Panc1 (cell line): ENCODE measurements around the gene HSF5. TPM values are rescaled to one million over a fixed set of nuclear protein-coding genes. Genes with fewer than 3 reads are reported as not detected.

Source experiments
- ATAC-seq: fragments of 200-7000 bp; cut with Tn5 transposase; 2 replicates; pipeline ENCODE4 v1.9.1; 2020; ENCODE audit warnings: mild to moderate bottlenecking, moderate library complexity
- BruUV-seq: library from RNA; stranded (reverse); fragments of 400-500 nt; replicated peaks from 2 replicates; lab custom pipeline; 2021; lab: Mats Ljungman, UMichigan
- CTCF ChIA-PET: fragments of 300-600 bp; sonication (Branson Sonifier 250); formaldehyde crosslinking; loops from one replicate; lab custom pipeline; 2022; ENCODE audit warnings: antibody characterized with exemption; lab: Charles Lee
- POLR2A ChIA-PET: fragments of 300-600 bp; sonication (Branson Sonifier 250); formaldehyde crosslinking; loops from one replicate; lab custom pipeline; 2022; ENCODE audit warnings: antibody characterized with exemption; lab: Charles Lee
- DNase-seq: peaks from one replicate; pipeline ENCODE4 v3.0.0-alpha.2; 2010; ENCODE audit warnings: low read depth, low spot score
- H3K27ac ChIP-seq: 2 replicates; pipeline ENCODE4 v1.5.1; 2011; ENCODE audit warnings: mild to moderate bottlenecking, low read length, inconsistent platforms
- H3K27me3 ChIP-seq: fragments of 200-500 bp; sonication (Bioruptor generic); 2 replicates; pipeline ENCODE4 v1.6.0; 2014; ENCODE audit warnings: low read length, inconsistent platforms; ENCODE audit not compliant: control insufficient read depth, insufficient read depth
- H3K36me3 ChIP-seq: fragments of 200-500 bp; sonication (Bioruptor generic); 2 replicates; pipeline ENCODE4 v1.5.1; 2014; ENCODE audit warnings: inconsistent platforms, mild to moderate bottlenecking, low read length, moderate library complexity; ENCODE audit not compliant: control insufficient read depth, insufficient read depth
- H3K4me1 ChIP-seq: 2 replicates; pipeline ENCODE4 v1.5.1; 2011; ENCODE audit warnings: inconsistent platforms, mild to moderate bottlenecking, low read length, moderate library complexity; ENCODE audit not compliant: control insufficient read depth, insufficient read depth
- H3K4me3 ChIP-seq, 2 experiments: 2 replicates each; pipeline ENCODE4 v1.5.1; 2011 to 2012; ENCODE audit warnings: low read depth in 2 of 2, low read length in 2 of 2, mild to moderate bottlenecking in 2 of 2, inconsistent platforms in 1 of 2, moderate library complexity in 1 of 2
- H3K9me3 ChIP-seq: fragments of 200-500 bp; sonication (Bioruptor generic); 2 replicates; pipeline ENCODE4 v1.5.1; 2014; ENCODE audit warnings: low read depth, mild to moderate bottlenecking, inconsistent platforms, low read length, moderate library complexity; ENCODE audit not compliant: control insufficient read depth, insufficient read depth
- POLR2AphosphoS5 ChIP-seq: IDR thresholded peaks from 2 replicates; pipeline ENCODE4 v1.6.1; 2012; ENCODE audit warnings: mild to moderate bottlenecking, low read depth, low read length, moderate library complexity
- SIN3A ChIP-seq: IDR thresholded peaks from 2 replicates; pipeline ENCODE4 v1.6.1; 2012; ENCODE audit warnings: low read depth, mild to moderate bottlenecking, low read length, moderate library complexity, borderline replicate concordance; ENCODE audit not compliant: insufficient read depth
- TCF7L2 ChIP-seq: IDR thresholded peaks from 2 replicates; pipeline ENCODE4 v1.6.1; 2011; ENCODE audit warnings: mild to moderate bottlenecking, low read depth, low read length, inconsistent platforms
- in situ Hi-C: cut with HindIII; loops from 2 replicates; pipeline ENCODE4 v1.10.0; 2016; ENCODE audit warnings: low sequenced_read_pairs, low pct_unique_long_range_greater_than_20kb
- intact Hi-C: fragments of 100-400 bp; cut with micrococcal nuclease; formaldehyde crosslinking; loops from one replicate; pipeline ENCODE4 v1.10.0; 2022; ENCODE audit not compliant: unreplicated experiment
- total RNA-seq: library from RNA; stranded (reverse); gene quantifications from one replicate; pipeline ENCODE4 v1.2.1, GENCODE V29; 2021; ENCODE audit not compliant: unreplicated experiment
- TF ChIP-seq, protein P1 (sequence below), 2 experiments: IDR thresholded peaks; 2 replicates each; pipeline ENCODE4 v1.6.1; 2011 to 2012; ENCODE audit warnings: low read depth in 2 of 2, control low read depth in 1 of 2, low read length in 1 of 2, mild to moderate bottlenecking in 1 of 2, moderate library complexity in 1 of 2; ENCODE audit not compliant: insufficient read depth in 1 of 2
- TF ChIP-seq, protein P2 (sequence below): fragments of 450-650 bp; IDR thresholded peaks from 2 replicates; pipeline ENCODE4 v1.5.1; 2017; ENCODE audit warnings: mild to moderate bottlenecking

HSF5 gene
- total RNA-seq, 1 experiment from 2014 or later, result not detected

DNA sequence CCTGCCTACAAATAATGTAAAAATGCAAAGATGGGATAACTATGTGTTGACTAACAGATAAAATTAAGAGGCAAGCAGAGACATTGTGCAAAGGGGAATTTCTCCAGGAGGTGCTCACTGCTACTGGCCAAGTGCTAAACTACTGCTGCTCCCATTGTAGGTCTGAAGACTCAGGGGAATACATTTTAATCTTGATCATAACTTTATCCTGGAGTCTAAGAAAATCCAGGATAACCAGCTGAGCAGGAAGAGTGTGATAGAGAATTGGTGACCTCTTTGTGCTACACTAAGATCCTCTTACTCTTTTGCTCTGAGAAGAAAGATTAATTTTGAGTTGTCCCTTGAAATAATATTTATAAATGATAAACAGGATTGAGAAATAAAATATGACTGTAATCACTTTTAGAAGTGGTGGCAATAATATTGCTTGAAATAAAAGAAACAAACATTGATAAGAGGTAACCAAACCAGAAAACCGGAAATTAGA lies 76.8 kb downstream of the HSF5 start:
- Histone ChIP-seq H3K27ac (no peak overlapping the region), H3K4me1 (peaks cover 5% of the 10 kb centered on the region), H3K36me3 (peaks cover 2% of the 10 kb centered on the region; the same call in 1 of the 2 replicates), H3K9me3 (no peaks in the 10 kb centered on the region), H3K27me3 (no peaks in the 10 kb centered on the region; the same call in 1 of the 2 replicates), H3K4me3 (no peak overlapping the region)
- no peak for DNase-seq
- ATAC-seq, result no peak
- no TSS peak for BruUV-seq
- TF ChIP-seq TCF7L2 (no peak), POLR2AphosphoS5 (no peak), SIN3A (no peak)
- TF ChIP-seq, protein P1, sequence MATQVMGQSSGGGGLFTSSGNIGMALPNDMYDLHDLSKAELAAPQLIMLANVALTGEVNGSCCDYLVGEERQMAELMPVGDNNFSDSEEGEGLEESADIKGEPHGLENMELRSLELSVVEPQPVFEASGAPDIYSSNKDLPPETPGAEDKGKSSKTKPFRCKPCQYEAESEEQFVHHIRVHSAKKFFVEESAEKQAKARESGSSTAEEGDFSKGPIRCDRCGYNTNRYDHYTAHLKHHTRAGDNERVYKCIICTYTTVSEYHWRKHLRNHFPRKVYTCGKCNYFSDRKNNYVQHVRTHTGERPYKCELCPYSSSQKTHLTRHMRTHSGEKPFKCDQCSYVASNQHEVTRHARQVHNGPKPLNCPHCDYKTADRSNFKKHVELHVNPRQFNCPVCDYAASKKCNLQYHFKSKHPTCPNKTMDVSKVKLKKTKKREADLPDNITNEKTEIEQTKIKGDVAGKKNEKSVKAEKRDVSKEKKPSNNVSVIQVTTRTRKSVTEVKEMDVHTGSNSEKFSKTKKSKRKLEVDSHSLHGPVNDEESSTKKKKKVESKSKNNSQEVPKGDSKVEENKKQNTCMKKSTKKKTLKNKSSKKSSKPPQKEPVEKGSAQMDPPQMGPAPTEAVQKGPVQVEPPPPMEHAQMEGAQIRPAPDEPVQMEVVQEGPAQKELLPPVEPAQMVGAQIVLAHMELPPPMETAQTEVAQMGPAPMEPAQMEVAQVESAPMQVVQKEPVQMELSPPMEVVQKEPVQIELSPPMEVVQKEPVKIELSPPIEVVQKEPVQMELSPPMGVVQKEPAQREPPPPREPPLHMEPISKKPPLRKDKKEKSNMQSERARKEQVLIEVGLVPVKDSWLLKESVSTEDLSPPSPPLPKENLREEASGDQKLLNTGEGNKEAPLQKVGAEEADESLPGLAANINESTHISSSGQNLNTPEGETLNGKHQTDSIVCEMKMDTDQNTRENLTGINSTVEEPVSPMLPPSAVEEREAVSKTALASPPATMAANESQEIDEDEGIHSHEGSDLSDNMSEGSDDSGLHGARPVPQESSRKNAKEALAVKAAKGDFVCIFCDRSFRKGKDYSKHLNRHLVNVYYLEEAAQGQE (IDR thresholded peaks at IDR 0.05; ENCODE audit: insufficient read depth in 1 of 2, low read depth in 2 of 2, low read length in 1 of 2), result no peak
- TF ChIP-seq, protein P2, sequence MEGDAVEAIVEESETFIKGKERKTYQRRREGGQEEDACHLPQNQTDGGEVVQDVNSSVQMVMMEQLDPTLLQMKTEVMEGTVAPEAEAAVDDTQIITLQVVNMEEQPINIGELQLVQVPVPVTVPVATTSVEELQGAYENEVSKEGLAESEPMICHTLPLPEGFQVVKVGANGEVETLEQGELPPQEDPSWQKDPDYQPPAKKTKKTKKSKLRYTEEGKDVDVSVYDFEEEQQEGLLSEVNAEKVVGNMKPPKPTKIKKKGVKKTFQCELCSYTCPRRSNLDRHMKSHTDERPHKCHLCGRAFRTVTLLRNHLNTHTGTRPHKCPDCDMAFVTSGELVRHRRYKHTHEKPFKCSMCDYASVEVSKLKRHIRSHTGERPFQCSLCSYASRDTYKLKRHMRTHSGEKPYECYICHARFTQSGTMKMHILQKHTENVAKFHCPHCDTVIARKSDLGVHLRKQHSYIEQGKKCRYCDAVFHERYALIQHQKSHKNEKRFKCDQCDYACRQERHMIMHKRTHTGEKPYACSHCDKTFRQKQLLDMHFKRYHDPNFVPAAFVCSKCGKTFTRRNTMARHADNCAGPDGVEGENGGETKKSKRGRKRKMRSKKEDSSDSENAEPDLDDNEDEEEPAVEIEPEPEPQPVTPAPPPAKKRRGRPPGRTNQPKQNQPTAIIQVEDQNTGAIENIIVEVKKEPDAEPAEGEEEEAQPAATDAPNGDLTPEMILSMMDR, result no peak
- in situ Hi-C loops, result no loop called here
- ChIA-PET CTCF (interaction anchor here (0.6 kb wide), 1 partner anchor 94 kb away, joined by 3 read pairs; no protein-coding TSS in a partner anchor), POLR2A (no interaction called here)
- intact Hi-C loops, result no loop called here

DNA sequence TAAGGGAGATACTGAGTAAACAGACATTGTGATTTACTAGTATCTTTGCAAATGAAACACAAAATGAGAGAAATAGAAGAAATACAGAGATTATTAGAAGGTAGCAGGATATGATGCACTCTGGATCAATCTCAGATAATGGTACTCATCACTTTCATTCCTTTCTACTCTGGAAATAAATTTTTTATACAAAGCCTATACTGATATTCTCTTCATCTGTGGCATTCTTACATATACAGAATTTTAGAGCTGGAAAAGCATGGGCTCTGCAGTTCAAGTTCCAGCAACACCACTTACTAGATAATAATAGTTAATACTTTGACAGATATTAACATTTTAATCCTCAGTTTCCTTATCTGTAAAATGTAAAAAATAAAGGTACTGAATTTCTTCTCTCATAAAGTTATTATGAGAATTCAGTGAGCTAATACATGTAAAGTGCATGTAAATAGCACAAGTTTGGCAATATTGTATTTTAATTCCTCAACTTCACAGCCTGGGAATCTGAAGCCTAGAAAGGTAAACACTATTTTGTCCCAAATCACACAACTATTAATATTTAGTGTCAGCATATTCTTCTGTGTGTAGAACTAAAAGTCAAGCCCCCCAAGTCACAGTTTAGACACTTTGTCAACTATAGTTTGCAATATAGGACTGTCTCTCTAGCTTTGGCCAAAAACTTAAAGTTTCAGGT lies 77.3 kb downstream of the HSF5 start:
- H3K4me3 ChIP-seq, result no peak overlapping the region

DNA sequence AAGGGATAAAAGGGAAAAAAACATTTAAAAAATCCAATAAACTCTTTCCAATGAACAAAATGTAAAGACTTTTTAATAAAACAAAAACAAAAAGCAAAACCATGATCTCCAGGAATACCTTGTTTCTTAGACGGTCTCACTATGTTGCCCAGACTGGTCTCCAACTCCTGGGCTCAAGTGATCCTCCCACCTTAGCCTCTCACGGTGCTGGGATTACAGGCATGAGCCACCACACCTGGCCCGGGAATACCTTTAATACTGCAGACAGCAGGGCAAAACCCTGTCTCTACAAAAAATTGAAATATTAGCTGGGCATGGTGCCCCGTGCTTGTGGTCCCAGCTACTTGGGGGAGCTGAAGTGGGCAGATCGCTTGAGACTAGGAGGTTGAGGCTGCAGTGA lies 78.8 kb downstream of the HSF5 start:
- ATAC-seq, result no peak
- in situ Hi-C loops, result no loop called here
- Histone ChIP-seq H3K4me3 (no peak overlapping the region), H3K27ac (no peak overlapping the region), H3K27me3 (no peaks in the 10 kb centered on the region; the same call in 1 of the 2 replicates), H3K36me3 (no peaks in the 10 kb centered on the region), H3K4me1 (peaks cover 5% of the 10 kb centered on the region), H3K9me3 (no peaks in the 10 kb centered on the region)
- ChIA-PET CTCF (no interaction called here), POLR2A (no interaction called here)
- no peak for DNase-seq
- TF ChIP-seq, protein P1 (IDR thresholded peaks at IDR 0.05; ENCODE audit: insufficient read depth in 1 of 2, low read depth in 2 of 2, low read length in 1 of 2), result no peak
- TF ChIP-seq POLR2AphosphoS5 (no peak), SIN3A (no peak), TCF7L2 (no peak)
- TF ChIP-seq, protein P2, result no peak
- BruUV-seq, result no TSS peak
- intact Hi-C loops, result no loop called here

More for the DNA sequence above, 77.3 kb downstream of the HSF5 start:
- no peak for TF ChIP-seq TCF7L2
- H3K36me3 ChIP-seq, result no peaks in the 10 kb centered on the region; the same call in 1 of the 2 replicates
- ATAC-seq, result no peak
- H3K27ac ChIP-seq, result no peak overlapping the region
- no TSS peak for BruUV-seq
- CTCF ChIA-PET, result interaction anchor here (0.6 kb wide), 1 partner anchor 94 kb away, joined by 3 read pairs; no protein-coding TSS in a partner anchor
- no peak for DNase-seq
- no peaks in the 10 kb centered on the region; the same call in 1 of the 2 replicates for H3K27me3 ChIP-seq
- no peaks in the 10 kb centered on the region for H3K9me3 ChIP-seq
- POLR2A ChIA-PET, result no interaction called here
- in situ Hi-C loops, result no loop called here
- peaks cover 5% of the 10 kb centered on the region for H3K4me1 ChIP-seq
- intact Hi-C loops, result no loop called here
